Heart right ventricle (tissue), 16 donors: ENCODE measurements around the gene FRMPD2. TPM values are rescaled to one million over a fixed set of nuclear protein-coding genes. Genes with fewer than 3 reads are reported as not detected.

Experiments
- ATAC-seq, 8 donors: fragments of 200-7000 bp; cut with Tn5 transposase; one replicate each; pipeline ENCODE4 v1.9.1; 2020; ENCODE audit warnings: mild to moderate bottlenecking in 8 of 8, moderate library complexity in 8 of 8, moderate number of reproducible peaks in 1 of 8
- DNase-seq, 2 donors: peaks; one replicate each; pipeline ENCODE4 v3.0.0-alpha.2; 2020
- H3K27ac ChIP-seq, 10 donors: fragments of 200-600 bp; sonication (generic) in 2 of 10; one replicate each; pipeline versions ENCODE4 v1.5.0 to v1.8.0; 2020 to 2022; ENCODE audit warnings: mild to moderate bottlenecking in 3 of 10
- H3K27me3 ChIP-seq, 7 donors: fragments of 200-600 bp; one replicate each; pipeline ENCODE4 v1.8.0; 2021 to 2022; ENCODE audit warnings: mild to moderate bottlenecking in 2 of 7
- H3K36me3 ChIP-seq, 9 donors: fragments of 200-600 bp; sonication (generic) in 1 of 9; one replicate each; pipeline versions ENCODE4 v1.5.0 to v1.8.0; 2020 to 2022; ENCODE audit warnings: mild to moderate bottlenecking in 2 of 9
- H3K4me1 ChIP-seq, 9 donors: fragments of 200-600 bp; sonication (generic) in 1 of 9; one replicate each; pipeline versions ENCODE4 v1.5.0 to v1.8.0; 2020 to 2022; ENCODE audit warnings: mild to moderate bottlenecking in 4 of 9
- H3K4me3 ChIP-seq, 10 donors: fragments of 200-600 bp; sonication (generic) in 2 of 10; one replicate each; pipeline versions ENCODE4 v1.5.0 to v1.8.0; 2020 to 2022; ENCODE audit warnings: mild to moderate bottlenecking in 7 of 10, moderate library complexity in 2 of 10
- H3K9me3 ChIP-seq, 11 donors: fragments of 200-600 bp in 10 of 11; sonication (generic) in 2 of 11; one replicate each; pipeline versions ENCODE4 v1.5.0 to v1.8.0; 2013 to 2022; ENCODE audit warnings: mild to moderate bottlenecking in 2 of 11, control low read depth in 1 of 11, moderate library complexity in 1 of 11
- CTCF ChIP-seq, 9 donors: fragments of 200-600 bp; sonication (generic) in 2 of 9; IDR thresholded peaks; one replicate each; pipeline versions ENCODE4 v1.5.0 to v1.8.0; 2021 to 2022; ENCODE audit warnings: antibody characterized with exemption in 9 of 9, mild to moderate bottlenecking in 5 of 9, moderate library complexity in 1 of 9
- WGBS, 2 donors: extraction: QIAGEN DNeasy Blood & Tissue Kit; methylation state at CpG; one replicate each; pipeline ENCODE4 v1.1.7; 2013; ENCODE audit warnings: inconsistent platforms in 1 of 2; 5-methylcytosine and 5-hydroxymethylcytosine counted together
- intact Hi-C, 10 donors: fragments of 100-400 bp; cut with DNase I; formaldehyde crosslinking; loops; one replicate each; pipeline versions ENCODE4 v1.11.1 to v1.14.2; 2022
- polyA plus RNA-seq, 2 donors: library from polyadenylated mRNA; stranded (reverse); fragments of 200-250 nt; gene quantifications; one replicate each; pipeline ENCODE4 v1.2.3, GENCODE V29; 2013
- total RNA-seq, 10 donors: library from RNA; stranded (reverse); fragmentation: NEBNext Ultra II Directional in 3 of 10; extraction: Animal tissue kit (Norgen Biotek cat#: 25700) in 3 of 10; gene quantifications; one replicate each; pipeline versions ENCODE4 v1.2.1 to v1.2.4, GENCODE V29; 2021 to 2023
- donor health status: Arrhythmogenic right ventricular cardiomyopathy.
- donor health status: ischemic (EF 13 %, LVEDD 7.1; RV severe dilation, severe dysfunction).
- donor health status: healthy with polysubstance abuse.
- donor health status: DM: no; HTN: yes; CAD: no.
- donor health status: DM: no; HTN: no; CAD: no.
- donor health status: ischemic (EF 25% LVEDD 6.9; RV normal size, moderate dysfunction).
- donor health status: ischemic (EF 25% LVEDD 5.7; RV mildly dilated, moderate dysfunction).
- donor health status: healthy.
- donor health status: DM: yes; HTN: yes; CAD: no.
- donor health status: Ischemic cardiomyopathy.
- donor health status: ischemic (EF 35%, LVEDD 5.7; RV mildly dilated, moderate dysfunction).
- donor health status: nonischemic (EF 11% LVEDD 7.7; RV severe dilation, severe dysfunction).
- donor health status: DM: yes; HTN: yes; CAD: no.
- donor health status: PGD.
- donor health status: ischemic (EF 29% LVEDD 5.4; RV normal size, mild dysfunction).
- donor health status: nonischemic (EF 23%, LVEDD 6.1; RV moderate dilation, normal function).

The FRMPD2 gene
- total and polyA plus RNA-seq, 12 donors = 0.16 to 0.74 (median 0.23) TPM; not detected in 5

- ATAC-seq (no peak), DNase-seq (no peak)
- intact Hi-C loops = no loop called here
- Histone ChIP-seq H3K27me3 (peaks cover 0 to 6% (median 0%) of the 10 kb centered on the region in 7 donors), H3K27ac (no peak overlapping the region), H3K9me3 (peaks cover 0 to 7% (median 0%) of the 10 kb centered on the region in 11 donors), H3K36me3 (no peaks in the 10 kb centered on the region), H3K4me1 (no peaks in the 10 kb centered on the region), H3K4me3 (no peak overlapping the region)
- 98 to 100% methylated on average over 2 of the region's 2 CpGs for WGBS, 2 donors
- no peak for TF ChIP-seq CTCF (IDR thresholded peaks at IDR 0.05)
Measured at GRCh38 chr10:48272682-48273081, 1.8 kb downstream of the FRMPD2 start.

- ATAC-seq = no peak
- no peak overlapping the region for H3K27ac ChIP-seq
- peaks cover 0 to 4% (median 0%) of the 10 kb centered on the region in 11 donors for H3K9me3 ChIP-seq
- no peaks in the 10 kb centered on the region for H3K36me3 ChIP-seq
- H3K4me3 ChIP-seq = no peak overlapping the region
- 53 to 70% methylated on average over 5 of the region's 5 CpGs for WGBS, 2 donors
- no peak for DNase-seq
- no peaks in the 10 kb centered on the region for H3K4me1 ChIP-seq
- H3K27me3 ChIP-seq = peaks cover 0 to 4% (median 0%) of the 10 kb centered on the region in 7 donors
- intact Hi-C loops = no loop called here
- TF ChIP-seq CTCF (IDR thresholded peaks at IDR 0.05) = no peak
Measured at GRCh38 chr10:48271047-48271730, 3.3 kb downstream of the FRMPD2 start.

GRCh38 chr10:48266528-48266927 lies 8.0 kb downstream of the FRMPD2 start:
- Histone ChIP-seq H3K4me1 (no peaks in the 10 kb centered on the region), H3K27me3 (no peaks in the 10 kb centered on the region), H3K4me3 (no peak overlapping the region), H3K36me3 (no peaks in the 10 kb centered on the region), H3K9me3 (peaks cover 0 to 4% (median 0%) of the 10 kb centered on the region in 11 donors), H3K27ac (no peak overlapping the region)
- TF ChIP-seq CTCF (IDR thresholded peaks at IDR 0.05) = no peak
- no peak for ATAC-seq
- intact Hi-C loops = no loop called here
- 68 to 75% methylated on average over 4 of the region's 4 CpGs for WGBS, 2 donors
- no peak for DNase-seq

GRCh38 chr10:48258105-48258504 lies 16.4 kb downstream of the FRMPD2 start:
- intact Hi-C loops = loop anchor here in 1 of 10 donors (10.0 kb wide), 1 partner anchor 63 kb away; no protein-coding TSS in a partner anchor
- ATAC-seq (peak in 1 of 8 donors; percentile 50), DNase-seq (no peak)
- Histone ChIP-seq H3K4me3 (no peak overlapping the region), H3K9me3 (peaks cover 0 to 5% (median 0%) of the 10 kb centered on the region in 11 donors), H3K4me1 (peaks cover 0 to 7% (median 0%) of the 10 kb centered on the region in 9 donors), H3K36me3 (no peaks in the 10 kb centered on the region), H3K27ac (no peak overlapping the region), H3K27me3 (peaks cover 0 to 5% (median 0%) of the 10 kb centered on the region in 7 donors)
- no peak for TF ChIP-seq CTCF (IDR thresholded peaks at IDR 0.05)
- WGBS, 2 donors = 68 to 75% methylated on average over 1 of the region's 1 CpG
